Memory B cell (primary cell): ENCODE measurements around the gene LIN37.
A peak's percentile ranks its signal among the peaks of the same experiment; 100 is the strongest.

Experiments
- ATAC-seq: fragments of 150-1000 bp; cut with Tn5 transposase; 2 replicates; pipeline ENCODE4 v1.10.0; 2021; ENCODE audit warnings: low read depth, mild to moderate bottlenecking, moderate library complexity
- DNase-seq, 2 donors: peaks; one replicate each; pipeline ENCODE4 v3.0.0; 2022; ENCODE audit warnings: low spot score in 2 of 2
- H3K27ac Mint-ChIP-seq: one replicate; pipeline ENCODE4 v1.8.0; 2022; ENCODE audit warnings: mild to moderate bottlenecking, moderate library complexity, mixed read lengths
- H3K27me3 Mint-ChIP-seq: one replicate; pipeline ENCODE4 v1.8.0; 2022; ENCODE audit warnings: mixed read lengths
- H3K36me3 Mint-ChIP-seq: one replicate; pipeline ENCODE4 v1.8.0; 2022; ENCODE audit warnings: mild to moderate bottlenecking, mixed read lengths
- H3K4me1 Mint-ChIP-seq: one replicate; pipeline ENCODE4 v1.8.0; 2022; ENCODE audit warnings: mixed read lengths
- H3K4me3 Mint-ChIP-seq: one replicate; pipeline ENCODE4 v1.8.0; 2022; ENCODE audit warnings: mild to moderate bottlenecking, moderate library complexity, mixed read lengths
- H3K9me3 Mint-ChIP-seq: one replicate; pipeline ENCODE4 v1.8.0; 2022; ENCODE audit warnings: mixed read lengths

LIN37 gene

GRCh38 chr19:35736913-35737886, 11.2 kb upstream of the LIN37 start:
- DNase-seq (no peak), ATAC-seq (no peak)
- no peak overlapping the region for H3K4me3 Mint-ChIP-seq
- H3K9me3 Mint-ChIP-seq, result no peaks in the 10 kb centered on the region
- peak overlapping the region; percentile 65 for H3K27ac Mint-ChIP-seq
- H3K4me1 Mint-ChIP-seq, result peaks cover 26% of the 10 kb centered on the region
- peaks cover 19% of the 10 kb centered on the region for H3K36me3 Mint-ChIP-seq
- no peaks in the 10 kb centered on the region for H3K27me3 Mint-ChIP-seq

DNA sequence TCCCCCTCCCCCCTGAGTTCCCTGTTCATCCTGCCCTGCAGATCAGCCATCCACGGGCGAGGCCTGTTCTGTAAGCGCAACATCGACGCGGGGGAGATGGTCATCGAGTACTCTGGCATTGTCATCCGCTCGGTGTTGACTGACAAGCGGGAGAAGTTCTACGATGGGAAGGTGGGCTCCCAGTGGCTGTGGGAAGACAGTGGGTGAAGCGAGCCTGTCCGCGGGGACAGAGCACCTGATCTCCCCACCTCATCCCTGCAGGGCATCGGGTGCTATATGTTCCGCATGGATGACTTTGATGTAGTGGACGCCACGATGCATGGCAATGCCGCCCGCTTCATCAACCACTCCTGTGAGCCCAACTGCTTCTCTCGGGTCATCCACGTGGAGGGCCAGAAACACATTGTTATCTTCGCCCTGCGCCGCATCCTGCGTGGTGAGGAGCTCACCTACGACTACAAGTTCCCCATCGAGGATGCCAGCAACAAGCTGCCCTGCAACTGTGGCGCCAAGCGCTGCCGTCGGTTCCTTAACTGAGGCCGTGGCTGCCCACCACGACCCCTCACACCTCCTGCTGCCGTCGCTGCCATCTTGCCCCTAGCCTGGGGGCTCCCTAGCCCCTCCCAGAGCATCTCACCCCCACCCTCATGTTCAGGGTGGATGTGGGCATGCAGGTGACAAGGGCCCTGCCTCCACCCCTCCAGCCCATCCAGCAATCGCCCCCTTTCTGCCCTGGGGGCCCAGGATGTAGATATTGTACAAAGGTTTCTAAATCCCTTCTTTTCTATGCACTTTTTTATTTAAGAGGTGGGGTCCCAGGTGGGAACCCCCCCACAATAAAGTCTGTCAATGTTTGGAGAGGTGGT, 10.1 kb upstream of the LIN37 start:
- peaks cover 30% of the 10 kb centered on the region for H3K4me1 Mint-ChIP-seq
- H3K27ac Mint-ChIP-seq, result no peak overlapping the region

DNA sequence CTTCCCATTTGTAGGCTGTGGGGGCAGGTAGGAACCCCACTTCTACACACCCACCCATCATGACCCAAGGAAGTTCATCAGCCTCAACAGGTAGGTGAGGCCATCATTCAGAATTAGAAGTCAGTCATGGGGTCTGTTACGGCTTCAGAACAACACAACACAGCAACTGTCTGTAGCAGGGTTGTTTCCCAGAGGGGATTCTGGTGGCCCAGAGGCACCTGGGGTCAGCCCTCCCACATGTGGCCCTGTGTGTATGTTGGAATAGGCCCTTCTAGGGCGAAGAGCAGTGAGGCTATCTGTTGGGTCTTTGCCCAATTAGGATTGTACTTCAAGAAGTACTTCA, 9.5 kb upstream of the LIN37 start:
- Mint-ChIP-seq H3K4me3 (peak overlapping the region; percentile 66), H3K27ac (no peak overlapping the region), H3K4me1 (peaks cover 30% of the 10 kb centered on the region), H3K9me3 (no peaks in the 10 kb centered on the region), H3K27me3 (no peaks in the 10 kb centered on the region), H3K36me3 (peaks cover 19% of the 10 kb centered on the region)
- DNase-seq (no peak), ATAC-seq (no peak)

More for the DNA sequence above, 10.1 kb upstream of the LIN37 start:
- no peaks in the 10 kb centered on the region for H3K9me3 Mint-ChIP-seq
- ATAC-seq, result no peak
- no peak for DNase-seq
- H3K27me3 Mint-ChIP-seq, result no peaks in the 10 kb centered on the region
- H3K36me3 Mint-ChIP-seq, result peaks cover 22% of the 10 kb centered on the region
- no peak overlapping the region for H3K4me3 Mint-ChIP-seq

GRCh38 chr19:35739275-35740107, 8.9 kb upstream of the LIN37 start:
- Mint-ChIP-seq H3K27me3 (no peaks in the 10 kb centered on the region), H3K9me3 (no peaks in the 10 kb centered on the region), H3K27ac (no peak overlapping the region), H3K36me3 (peaks cover 18% of the 10 kb centered on the region), H3K4me3 (peak overlapping the region; percentile 66), H3K4me1 (peaks cover 28% of the 10 kb centered on the region)
- ATAC-seq (no peak), DNase-seq (no peak)

DNA sequence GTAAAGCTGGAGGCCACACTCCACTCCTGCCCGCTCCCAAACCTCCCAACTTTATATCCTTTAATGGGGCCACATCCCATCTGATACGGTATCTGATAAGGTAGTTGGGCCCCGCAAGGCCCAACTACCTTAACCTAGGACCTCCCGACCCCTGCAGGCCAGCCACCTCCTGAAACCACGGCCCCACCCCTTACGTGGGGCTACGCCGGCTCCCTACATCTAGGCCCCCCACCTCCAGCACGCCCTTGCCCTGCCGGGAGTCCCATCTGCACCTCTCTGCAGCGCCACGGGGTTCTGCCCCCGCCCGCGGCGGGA, 8.3 kb upstream of the LIN37 start:
- Mint-ChIP-seq H3K4me1 (peaks cover 28% of the 10 kb centered on the region), H3K27ac (peak overlapping the region; percentile 85), H3K9me3 (no peaks in the 10 kb centered on the region), H3K36me3 (peaks cover 15% of the 10 kb centered on the region), H3K4me3 (peak overlapping the region; percentile 95), H3K27me3 (no peaks in the 10 kb centered on the region)
- peak; percentile 3 for ATAC-seq
- DNase-seq, result no peak

DNA sequence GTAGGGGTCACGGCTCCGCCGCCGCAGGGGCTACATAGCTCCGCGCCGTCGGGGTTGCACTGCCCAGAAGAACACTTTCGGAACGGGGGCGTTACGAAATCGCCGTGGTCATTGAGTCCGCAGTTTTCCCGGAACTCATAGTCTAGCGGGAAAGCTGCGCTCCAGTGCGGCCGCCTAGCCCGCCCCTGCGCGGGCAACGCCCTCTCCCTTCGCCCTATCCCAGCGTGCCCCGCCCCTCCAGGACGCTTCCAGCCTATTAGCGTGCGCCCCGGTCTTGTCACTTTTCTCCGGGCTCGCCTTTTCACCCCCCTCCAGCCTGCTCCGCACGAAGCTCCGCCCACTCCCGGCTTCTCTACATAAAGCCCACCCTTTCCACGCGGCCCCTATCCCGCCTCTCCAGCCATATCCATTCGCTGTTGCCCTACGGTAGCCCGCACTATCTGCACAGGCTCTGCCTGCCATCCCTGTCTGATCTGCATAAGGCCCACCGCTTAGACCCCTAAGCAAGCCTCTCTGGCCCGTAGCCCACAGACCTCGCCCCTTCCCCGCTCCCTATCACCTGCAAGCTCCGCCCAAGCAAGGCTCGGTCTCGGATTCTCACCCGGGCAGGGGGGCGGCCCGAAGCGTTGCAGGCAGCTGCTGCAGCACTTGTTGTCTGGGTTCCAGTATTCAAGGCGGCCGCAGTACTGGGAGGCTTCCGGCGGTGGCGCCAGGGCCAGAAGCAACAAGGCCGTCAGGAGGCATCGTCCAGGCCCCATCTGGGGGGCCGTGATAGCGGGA, 7.8 kb upstream of the LIN37 start:
- H3K4me1 Mint-ChIP-seq, result peaks cover 28% of the 10 kb centered on the region
- peak overlapping the region; percentile 85 for H3K27ac Mint-ChIP-seq
- peak; percentile 83 to 91 for DNase-seq
- peaks cover 12% of the 10 kb centered on the region for H3K36me3 Mint-ChIP-seq
- no peaks in the 10 kb centered on the region for H3K9me3 Mint-ChIP-seq
- peak; percentile 59 for ATAC-seq
- H3K4me3 Mint-ChIP-seq, result peak overlapping the region; percentile 95
- H3K27me3 Mint-ChIP-seq, result no peaks in the 10 kb centered on the region

DNA sequence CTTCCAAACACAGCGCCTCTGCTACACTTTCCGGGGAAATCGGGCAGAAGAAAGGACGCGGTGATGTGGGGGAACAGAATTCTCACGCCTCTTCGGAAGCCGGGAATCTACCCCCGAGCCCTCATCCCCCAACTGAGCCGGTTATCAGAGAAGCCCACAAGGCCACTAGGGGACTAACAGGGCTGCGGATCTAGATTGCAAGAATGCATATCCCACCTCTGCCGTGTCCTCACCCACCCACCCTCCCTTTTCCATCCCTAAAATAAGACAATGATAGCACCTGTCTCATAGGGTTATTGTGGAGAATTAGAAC, 7.2 kb upstream of the LIN37 start:
- H3K27ac Mint-ChIP-seq, result peak overlapping the region; percentile 85
- H3K36me3 Mint-ChIP-seq, result peaks cover 11% of the 10 kb centered on the region
- H3K27me3 Mint-ChIP-seq, result no peaks in the 10 kb centered on the region
- no peaks in the 10 kb centered on the region for H3K9me3 Mint-ChIP-seq
- no peak for ATAC-seq
- DNase-seq, result no peak
- H3K4me1 Mint-ChIP-seq, result peaks cover 30% of the 10 kb centered on the region
- H3K4me3 Mint-ChIP-seq, result peak overlapping the region; percentile 98

GRCh38 chr19:35742121-35742724, 6.2 kb upstream of the LIN37 start, which contains the start of gene IGFLR1:
IGFLR1 (minus strand) TSS chr19:35742452; CDS start chr19:35741180, 1,272 bp downstream.
- Mint-ChIP-seq H3K36me3 (peaks cover 7% of the 10 kb centered on the region), H3K27ac (peak within 1 kb of the TSS; percentile 99), H3K4me3 (peak within 1 kb of the TSS; percentile 98), H3K4me1 (peaks cover 22% of the 10 kb centered on the region), H3K27me3 (no peaks in the 10 kb centered on the region), H3K9me3 (no peaks in the 10 kb centered on the region)
- peak; percentile 63 to 79 for DNase-seq
- ATAC-seq, result peak; percentile 27

DNA sequence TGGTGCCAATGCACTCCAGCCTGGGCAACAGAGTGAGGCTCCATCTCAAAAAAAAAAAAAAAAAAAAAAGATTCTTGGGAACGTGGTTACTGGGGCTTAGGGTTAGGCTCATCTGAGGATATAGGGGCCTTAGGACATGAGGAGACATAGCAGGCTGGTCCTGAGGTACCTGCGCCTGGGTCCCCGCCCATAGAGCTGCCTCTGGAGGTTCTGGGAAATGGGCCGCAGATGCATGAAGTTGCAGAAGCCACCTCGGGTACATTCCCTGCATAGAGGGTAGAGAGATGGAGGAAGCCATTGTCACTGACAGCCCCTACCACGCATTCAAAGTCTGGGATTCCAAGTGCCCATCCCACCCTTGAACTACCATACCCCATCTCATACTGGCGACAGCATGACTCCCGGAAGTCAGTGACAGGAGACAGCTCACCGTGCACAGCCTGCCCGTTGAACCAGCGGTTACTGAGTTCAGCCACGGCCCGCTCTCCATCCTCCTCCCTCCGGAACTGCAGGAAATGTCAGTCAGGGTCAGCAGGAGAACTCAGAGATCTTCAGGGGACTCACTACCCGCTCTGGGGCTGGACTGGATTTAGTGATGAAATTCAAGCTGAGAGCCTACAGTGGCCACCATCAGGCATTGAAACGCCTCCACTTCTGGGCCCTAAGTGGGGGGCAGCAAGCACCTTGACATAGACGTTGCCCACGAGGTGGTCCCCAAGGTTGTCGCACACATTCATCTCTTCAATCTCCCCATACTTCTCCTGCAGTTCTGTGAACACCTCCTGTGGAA, 4.5 kb upstream of the LIN37 start:
- Mint-ChIP-seq H3K27ac (peak overlapping the region; percentile 98), H3K9me3 (no peaks in the 10 kb centered on the region), H3K4me3 (peak overlapping the region; percentile 96), H3K36me3 (peaks cover 5% of the 10 kb centered on the region), H3K4me1 (peaks cover 26% of the 10 kb centered on the region), H3K27me3 (no peaks in the 10 kb centered on the region)
- DNase-seq (no peak), ATAC-seq (no peak)

DNA sequence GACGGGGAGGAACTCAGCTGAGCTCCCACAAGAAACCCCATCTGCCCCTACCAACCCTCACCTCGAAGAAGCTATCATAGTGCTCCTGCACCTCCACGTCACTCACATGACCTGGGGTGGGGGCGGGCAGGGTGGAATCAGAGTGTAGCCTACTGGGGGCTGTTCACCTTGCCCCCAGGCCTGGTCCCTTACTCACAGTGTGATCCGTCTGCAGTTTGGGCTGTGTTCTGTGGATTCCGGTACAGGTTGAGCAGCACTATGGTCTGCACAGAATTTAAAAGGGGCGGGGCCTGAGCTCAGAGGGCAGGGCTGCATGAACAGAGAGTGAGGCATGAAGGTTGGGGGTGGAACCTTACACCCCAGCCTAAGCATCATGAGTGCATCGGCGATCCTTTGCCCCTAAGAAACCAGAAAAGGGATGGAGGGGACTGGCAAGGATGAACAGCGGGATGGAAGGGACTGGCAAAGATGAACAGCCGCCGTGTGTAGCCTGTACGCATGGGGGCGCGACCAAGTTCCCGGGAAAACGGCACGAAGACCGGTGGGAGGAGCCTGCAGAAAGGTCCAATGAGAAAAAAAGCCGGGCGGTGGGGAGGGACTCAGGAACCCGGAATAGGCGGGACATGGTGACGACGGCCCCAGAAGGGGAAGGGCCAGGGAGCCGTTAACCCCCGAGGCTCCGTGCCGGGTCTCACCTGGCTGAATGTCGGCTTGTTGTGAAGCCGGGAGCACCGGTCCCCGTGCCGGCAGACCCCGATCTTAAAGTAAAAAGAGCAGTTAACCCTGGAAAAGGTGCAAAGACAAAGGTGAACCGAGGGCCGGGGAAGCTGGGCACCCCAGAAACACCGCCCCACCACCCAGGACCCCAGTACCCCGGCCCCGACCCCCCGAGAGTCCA, 3.7 kb upstream of the LIN37 start:
- Mint-ChIP-seq H3K4me3 (peak overlapping the region; percentile 96), H3K4me1 (peaks cover 26% of the 10 kb centered on the region), H3K27ac (peak overlapping the region; percentile 98), H3K9me3 (no peaks in the 10 kb centered on the region), H3K27me3 (no peaks in the 10 kb centered on the region), H3K36me3 (peaks cover 5% of the 10 kb centered on the region)
- ATAC-seq, result peak; percentile 56
- peak; percentile 89 to 90 for DNase-seq

DNA sequence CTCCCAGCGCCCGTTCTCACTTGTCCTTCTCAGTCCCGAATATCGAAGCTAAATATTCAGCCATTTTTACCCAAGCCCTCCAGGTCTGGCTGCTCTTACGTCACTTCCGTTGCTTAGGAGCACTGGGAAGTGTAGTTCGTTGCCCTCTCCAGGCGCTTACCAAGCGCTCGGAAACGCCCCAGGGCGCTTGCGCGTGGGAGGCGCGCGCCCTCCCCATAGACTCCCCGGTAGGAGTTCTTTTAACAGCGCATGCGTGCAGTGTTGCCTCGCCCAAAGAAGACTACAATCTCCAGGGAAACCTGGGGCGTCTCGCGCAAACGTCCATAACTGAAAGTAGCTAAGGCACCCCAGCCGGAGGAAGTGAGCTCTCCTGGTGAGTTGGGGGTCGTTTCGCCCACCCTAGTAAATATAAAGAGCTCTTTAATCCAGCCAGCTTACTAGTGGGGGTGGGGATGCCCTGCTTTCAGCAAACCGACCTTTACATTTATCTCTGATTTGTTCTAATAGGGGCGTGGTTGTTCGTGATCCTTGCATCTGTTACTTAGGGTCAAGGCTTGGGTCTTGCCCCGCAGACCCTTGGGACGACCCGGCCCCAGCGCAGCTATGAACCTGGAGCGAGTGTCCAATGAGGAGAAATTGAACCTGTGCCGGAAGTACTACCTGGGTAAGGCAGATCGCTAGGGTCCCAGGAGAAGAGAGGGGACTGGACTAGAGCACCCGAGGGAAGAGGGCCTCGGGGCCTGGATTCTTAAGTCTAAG, 2.9 kb upstream of the LIN37 start, which contains the start of the genes PSENEN and U2AF1L4:
TSS of gene PSENEN (plus strand) at position 324 of the 759 bp plus-strand sequence. CDS start at position 604, 280 bp downstream.
TSS of gene U2AF1L4 (minus strand) at position 91 of the 759 bp plus-strand sequence. CDS start at position 64, 27 bp downstream.
- peaks cover 31% of the 10 kb centered on the region for H3K4me1 Mint-ChIP-seq

More for the DNA sequence above, 2.9 kb upstream of the LIN37 start, which contains the start of the genes PSENEN and U2AF1L4:
- Mint-ChIP-seq H3K36me3 (peaks cover 6% of the 10 kb centered on the region), H3K27ac (peak within 1 kb of the TSS; percentile 98), H3K9me3 (no peaks in the 10 kb centered on the region), H3K4me3 (peak within 1 kb of the TSS; percentile 96), H3K27me3 (no peaks in the 10 kb centered on the region)
- ATAC-seq (peak; percentile 53), DNase-seq (peak; percentile 81 to 94)
